GM18907 (cell line): ENCODE data around the gene MUC3A.
"Not testable (repeated sequence)": the region's sequence is repeated elsewhere in the genome, so short reads cannot be mapped to it uniquely, and the experiment has no call there.

Experiments
- ATAC-seq: cut with Tn5 transposase; IDR thresholded peaks from one replicate; pipeline ENCODE4 v1.9.1; 2021; ENCODE audit warnings: mild to moderate bottlenecking, moderate library complexity; ENCODE audit not compliant: unreplicated experiment

MUC3A gene

DNA sequence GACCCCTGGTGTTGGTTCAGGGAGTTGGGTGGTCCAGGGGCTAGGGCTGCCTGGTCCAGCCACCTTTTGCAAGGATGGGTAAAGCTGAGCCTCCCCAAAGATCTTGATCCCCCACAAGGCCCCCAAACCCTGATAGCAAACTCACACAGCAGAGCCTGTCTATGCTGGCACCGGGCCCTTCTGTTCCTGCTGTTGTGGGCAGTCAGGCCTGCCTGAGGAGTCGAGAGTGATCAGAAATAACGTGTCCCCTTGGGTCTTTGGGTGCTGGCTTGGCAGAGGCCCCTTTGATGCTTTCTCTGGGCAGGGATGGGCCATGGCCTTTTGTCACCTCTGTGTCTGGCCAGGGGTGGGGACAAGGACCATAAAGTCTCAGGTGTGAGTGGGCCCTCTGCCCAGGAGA is 19.3 kb downstream of the MUC3A start:
- ATAC-seq, result no peak

DNA sequence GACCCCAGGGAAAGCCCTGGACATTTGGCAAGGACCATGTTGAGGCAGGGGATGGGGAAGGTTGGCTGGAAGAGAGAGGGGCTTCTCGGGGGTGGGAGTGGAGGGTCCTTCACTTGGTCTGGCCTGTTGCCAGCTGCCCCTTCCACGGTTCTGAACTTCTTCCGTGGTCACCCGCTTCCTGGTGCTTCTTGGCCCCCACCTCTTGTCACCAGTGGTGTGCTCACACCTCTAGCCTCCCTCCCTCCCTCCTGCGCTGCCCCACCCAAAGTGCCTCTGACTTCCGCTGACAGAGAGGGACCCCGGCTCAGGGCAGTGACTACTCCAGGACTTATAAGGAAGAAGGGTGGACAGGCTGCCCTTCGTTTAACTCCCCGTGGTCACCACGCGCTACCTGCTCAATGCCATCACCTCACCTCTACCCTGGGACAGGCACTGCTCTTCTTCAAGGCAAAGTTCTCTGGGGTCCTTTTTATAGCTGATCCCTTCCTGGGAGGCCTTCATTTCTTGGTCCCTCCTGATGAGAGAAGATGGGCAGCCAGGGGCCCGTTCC is 19.8 kb downstream of the MUC3A start, which contains the start of gene MUC12:
Gene MUC12 (plus strand): TSS at position 500 of the 550 bp plus-strand sequence. CDS start 58 bp downstream, outside the sequence.
- no peak for ATAC-seq

DNA sequence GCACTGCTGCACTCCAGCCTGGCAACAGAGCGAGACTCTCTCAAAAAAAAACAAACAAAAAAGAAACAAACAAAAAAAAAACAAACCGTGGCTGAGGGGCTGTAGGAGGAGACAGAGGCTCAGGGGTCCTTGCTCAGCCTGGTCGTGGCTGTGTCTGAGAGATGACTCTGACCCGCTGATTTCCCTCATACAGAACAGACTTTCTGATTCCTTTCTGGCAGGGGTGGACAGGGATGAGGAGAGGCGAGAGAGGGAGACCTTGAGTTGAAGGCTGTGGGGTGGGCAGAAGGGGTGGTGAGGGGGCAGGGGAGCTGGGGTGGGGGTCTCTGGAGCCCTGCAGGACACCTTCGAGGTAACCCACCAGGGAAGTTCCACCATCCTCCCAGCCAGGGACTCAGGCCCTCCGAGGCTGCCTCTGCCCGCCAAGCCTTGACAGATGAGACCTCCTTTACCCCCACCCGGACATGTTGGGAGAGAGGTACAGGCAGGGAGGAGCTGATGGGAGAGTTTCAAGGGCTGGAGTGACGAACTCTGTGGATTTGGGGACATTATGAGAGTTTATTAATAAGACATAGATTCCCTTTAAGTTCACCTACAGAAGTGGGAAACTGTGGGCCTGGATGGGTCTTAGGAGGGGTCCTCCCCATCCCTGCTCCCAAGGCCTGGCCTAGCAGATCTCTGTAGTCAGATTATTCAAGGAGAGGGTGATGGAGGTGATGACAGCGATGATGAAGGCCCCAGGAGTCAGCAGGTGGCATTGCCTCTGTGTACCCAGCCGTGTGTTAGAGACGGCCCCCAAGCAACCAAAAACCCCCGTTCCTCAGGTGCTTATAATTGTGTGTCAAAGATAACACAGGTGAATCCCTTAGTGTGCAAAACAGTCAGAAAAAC is 22.0 kb downstream of the MUC3A start:
- ATAC-seq, result no peak

GRCh38 chr7:100972002-100972347 is 22.6 kb downstream of the MUC3A start:
- ATAC-seq, result no peak

DNA sequence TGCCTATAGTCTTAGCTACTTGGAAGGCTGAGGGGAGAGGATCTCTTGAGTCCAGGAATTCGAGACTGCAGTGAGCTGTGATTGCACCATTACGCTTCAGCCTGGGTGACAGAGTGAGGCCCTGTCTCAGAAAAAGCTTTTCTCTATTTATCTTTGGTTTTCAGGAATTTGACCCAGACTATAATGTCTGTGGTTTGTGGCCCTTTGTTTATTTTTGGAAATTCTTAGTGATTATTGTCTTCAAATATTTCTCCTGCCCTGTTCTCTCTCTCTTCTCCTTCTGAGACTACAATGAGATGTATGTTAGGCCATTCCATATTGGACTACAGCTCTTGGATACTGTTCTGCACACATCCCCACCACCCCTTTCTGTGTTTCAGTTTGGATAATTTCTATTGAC is 24.7 kb downstream of the MUC3A start:
- ATAC-seq, result no peak

GRCh38 chr7:100975371-100975821 is 26.1 kb downstream of the MUC3A start:
- ATAC-seq, result no peak

GRCh38 chr7:100978300-100978699 is 29.0 kb downstream of the MUC3A start:
- ATAC-seq, result no peak

DNA sequence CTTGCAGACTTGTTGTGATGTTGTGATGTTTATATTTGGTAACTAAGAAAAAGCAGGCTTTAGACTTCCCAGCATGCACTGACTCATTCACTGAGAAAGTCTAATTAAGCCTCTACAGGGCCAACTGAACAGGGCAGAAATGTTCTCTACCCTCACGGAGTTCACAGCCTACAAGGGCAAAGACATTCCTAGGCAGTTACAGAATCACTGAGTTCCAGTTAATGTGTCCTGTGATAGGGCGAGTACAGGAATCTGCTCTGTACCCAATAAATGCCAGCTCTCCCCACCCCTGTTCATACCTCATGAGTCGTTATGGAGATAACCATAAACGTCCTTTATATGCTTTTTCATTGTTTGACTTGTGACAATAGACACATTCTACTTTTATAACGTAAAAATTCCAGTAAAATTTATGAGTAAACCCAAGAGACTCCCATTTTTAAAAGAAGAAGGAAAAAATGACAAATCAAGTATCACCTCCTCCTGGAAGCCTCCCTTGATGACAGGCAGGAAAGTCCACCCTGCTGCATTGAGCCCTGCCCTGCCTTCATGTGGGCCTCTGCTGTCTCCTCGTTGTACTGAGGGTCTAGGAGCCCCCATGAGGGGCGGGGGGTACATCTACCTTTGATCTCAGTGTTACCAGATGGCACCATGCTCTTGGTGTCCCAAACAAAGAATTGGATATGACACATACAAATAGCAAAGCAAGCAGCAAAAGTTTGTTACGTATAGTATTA is 34.3 kb downstream of the MUC3A start:
- no peak for ATAC-seq

DNA sequence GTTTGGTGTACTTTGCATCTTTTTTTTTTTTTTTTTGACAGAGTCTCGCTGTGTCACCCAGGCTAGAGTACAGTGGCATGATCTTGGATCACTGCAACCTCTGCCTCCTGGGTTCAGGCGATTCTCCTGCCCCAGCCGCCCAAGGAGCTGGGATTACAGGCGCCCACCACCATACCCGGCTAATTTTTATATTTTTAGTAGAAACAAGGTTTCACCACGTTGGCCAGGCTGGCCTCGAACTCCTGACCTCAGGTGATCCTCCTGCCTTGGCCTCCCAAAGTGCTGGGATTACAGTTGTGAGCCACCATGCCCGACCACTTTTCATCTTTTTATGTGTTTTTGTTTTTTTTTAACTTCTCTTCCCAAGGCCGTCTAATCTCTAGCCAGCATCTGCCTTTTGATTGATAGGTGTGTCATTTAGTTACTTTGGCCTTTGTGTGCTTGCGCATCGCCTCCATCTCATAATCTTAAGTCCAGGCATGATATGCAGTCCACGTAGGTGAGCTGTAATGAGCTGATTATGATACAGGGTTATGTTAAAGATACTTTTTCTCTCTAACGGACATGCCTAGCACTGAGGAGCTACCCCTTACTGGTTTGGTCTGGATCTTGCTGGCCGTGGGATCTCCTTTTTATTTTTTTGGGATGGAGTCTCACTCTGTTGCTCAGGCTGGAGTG is 35.0 kb downstream of the MUC3A start:
- ATAC-seq, result not testable (repeated sequence)

DNA sequence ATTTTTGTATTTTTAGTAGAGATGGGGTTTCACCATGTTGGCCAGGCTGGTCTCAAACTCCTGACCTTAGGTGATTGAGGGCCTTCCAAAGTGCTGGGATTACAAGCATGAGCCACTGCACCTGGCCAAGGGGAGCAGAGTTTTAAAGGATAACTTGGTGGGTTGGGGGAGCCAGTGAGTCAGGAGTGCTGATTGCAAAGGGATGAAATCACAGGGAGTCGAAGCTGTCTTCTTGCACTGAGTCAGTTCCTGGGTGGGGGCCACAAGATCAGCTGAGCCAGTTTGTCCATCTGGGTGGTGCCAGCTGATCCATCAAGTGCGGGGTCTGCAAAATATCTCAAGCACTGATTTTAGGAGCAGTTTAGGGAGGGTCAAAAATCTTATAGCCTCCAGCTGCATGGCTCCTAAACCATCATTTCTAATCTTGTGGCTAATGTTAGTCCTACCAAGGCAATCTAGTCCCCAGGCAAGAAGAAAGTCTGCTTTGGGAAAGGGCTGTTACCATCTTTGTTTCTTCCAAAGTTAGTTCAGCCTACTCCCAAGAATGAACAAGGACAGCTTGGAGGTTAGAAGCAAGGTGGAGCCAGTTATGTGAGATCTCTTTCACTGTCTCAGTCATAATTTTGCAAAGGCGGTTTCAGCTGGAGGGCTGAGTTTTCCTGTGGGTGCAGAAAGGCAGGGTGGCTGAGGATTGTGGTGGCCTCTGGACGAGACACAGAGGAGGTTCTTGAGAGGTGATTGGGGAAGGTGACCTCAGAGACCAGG is 35.9 kb downstream of the MUC3A start:
- ATAC-seq, result not testable (repeated sequence)

- ATAC-seq, result no peak
Observed at GRCh38 chr7:100991631-100992030, 42.3 kb downstream of the MUC3A start.

GRCh38 chr7:100992280-100992679 is 42.9 kb downstream of the MUC3A start:
- ATAC-seq, result not testable (repeated sequence)

DNA sequence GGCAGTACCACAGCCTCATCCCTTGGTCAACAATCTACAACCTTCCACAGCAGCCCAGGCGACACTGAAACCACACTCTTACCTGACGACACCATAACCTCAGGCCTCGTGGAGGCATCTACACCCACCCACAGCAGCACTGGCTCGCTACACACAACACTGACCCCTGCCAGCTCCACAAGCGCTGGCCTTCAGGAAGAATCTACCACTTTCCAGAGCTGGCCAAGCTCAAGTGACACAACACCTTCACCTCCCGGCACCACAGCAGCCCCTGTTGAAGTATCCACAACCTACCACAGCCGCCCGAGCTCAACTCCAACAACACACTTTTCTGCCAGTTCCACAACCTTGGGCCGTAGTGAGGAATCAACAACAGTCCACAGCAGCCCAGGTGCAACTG is 45.3 kb downstream of the MUC3A start:
- ATAC-seq, result not testable (repeated sequence)

- ATAC-seq, result not testable (repeated sequence)
Observed at GRCh38 chr7:100998530-100998929, 49.2 kb downstream of the MUC3A start.

DNA sequence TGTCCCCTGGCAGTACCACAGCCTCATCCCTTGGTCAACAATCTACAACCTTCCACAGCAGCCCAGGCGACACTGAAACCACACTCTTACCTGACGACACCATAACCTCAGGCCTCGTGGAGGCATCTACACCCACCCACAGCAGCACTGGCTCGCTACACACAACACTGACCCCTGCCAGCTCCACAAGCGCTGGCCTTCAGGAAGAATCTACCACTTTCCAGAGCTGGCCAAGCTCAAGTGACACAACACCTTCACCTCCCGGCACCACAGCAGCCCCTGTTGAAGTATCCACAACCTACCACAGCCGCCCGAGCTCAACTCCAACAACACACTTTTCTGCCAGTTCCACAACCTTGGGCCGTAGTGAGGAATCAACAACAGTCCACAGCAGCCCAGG is 50.0 kb downstream of the MUC3A start:
- not testable (repeated sequence) for ATAC-seq

DNA sequence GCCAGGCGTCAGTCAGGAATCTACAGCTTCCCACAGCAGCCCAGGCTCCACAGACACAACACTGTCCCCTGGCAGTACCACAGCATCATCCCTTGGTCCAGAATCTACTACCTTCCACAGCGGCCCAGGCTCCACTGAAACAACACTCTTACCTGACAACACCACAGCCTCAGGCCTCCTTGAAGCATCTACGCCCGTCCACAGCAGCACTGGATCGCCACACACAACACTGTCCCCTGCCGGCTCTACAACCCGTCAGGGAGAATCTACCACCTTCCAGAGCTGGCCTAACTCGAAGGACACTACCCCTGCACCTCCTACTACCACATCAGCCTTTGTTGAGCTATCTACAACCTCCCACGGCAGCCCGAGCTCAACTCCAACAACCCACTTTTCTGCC is 50.7 kb downstream of the MUC3A start:
- not testable (repeated sequence) for ATAC-seq

DNA sequence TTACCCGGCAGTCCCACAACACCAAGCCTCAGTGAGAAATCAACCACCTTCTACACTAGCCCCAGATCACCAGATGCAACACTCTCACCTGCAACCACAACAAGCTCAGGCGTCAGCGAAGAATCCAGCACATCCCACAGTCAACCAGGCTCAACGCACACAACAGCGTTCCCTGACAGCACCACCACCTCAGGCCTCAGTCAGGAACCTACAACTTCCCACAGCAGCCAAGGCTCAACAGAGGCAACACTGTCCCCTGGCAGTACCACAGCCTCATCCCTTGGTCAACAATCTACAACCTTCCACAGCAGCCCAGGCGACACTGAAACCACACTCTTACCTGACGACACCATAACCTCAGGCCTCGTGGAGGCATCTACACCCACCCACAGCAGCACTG is 53.0 kb downstream of the MUC3A start:
- not testable (repeated sequence) for ATAC-seq

- not testable (repeated sequence) for ATAC-seq
Observed at GRCh38 chr7:101007361-101007760, 58.0 kb downstream of the MUC3A start.

GRCh38 chr7:101009629-101010028 is 60.3 kb downstream of the MUC3A start:
- ATAC-seq, result no peak

- no peak for ATAC-seq
Observed at GRCh38 chr7:101012931-101013330, 63.6 kb downstream of the MUC3A start.
